Measurements from ENCODE around the gene SLC15A1.
A peak's percentile ranks its signal among the peaks of the same experiment; 100 is the strongest.

Gene SLC15A1

GRCh38 chr13:98752467-98753290, at the start of gene SLC15A1:
Gene SLC15A1 (minus strand): TSS chr13:98752672. CDS start chr13:98752598, 74 bp downstream.
- DNase-seq (ENCODE audit: low read depth): no peak
- TF ChIP-seq CTCF (IDR thresholded peaks at IDR 0.05; ENCODE audit: control insufficient read depth, insufficient read depth, low read depth, low read length, missing control alignments): no peak
- H3K4me3 ChIP-seq (ENCODE audit: control insufficient read depth, low read depth, low read length): peak within 1 kb of the TSS; percentile 14

GRCh38 chr13:98801626-98802418, 49.4 kb upstream of the SLC15A1 start:
- H3K4me3 ChIP-seq (ENCODE audit: control insufficient read depth, low read depth, low read length): no peak overlapping the region
- no peak for DNase-seq (ENCODE audit: low read depth)
- no peak for TF ChIP-seq CTCF (IDR thresholded peaks at IDR 0.05; ENCODE audit: control insufficient read depth, insufficient read depth, low read depth, low read length, missing control alignments)

DNA sequence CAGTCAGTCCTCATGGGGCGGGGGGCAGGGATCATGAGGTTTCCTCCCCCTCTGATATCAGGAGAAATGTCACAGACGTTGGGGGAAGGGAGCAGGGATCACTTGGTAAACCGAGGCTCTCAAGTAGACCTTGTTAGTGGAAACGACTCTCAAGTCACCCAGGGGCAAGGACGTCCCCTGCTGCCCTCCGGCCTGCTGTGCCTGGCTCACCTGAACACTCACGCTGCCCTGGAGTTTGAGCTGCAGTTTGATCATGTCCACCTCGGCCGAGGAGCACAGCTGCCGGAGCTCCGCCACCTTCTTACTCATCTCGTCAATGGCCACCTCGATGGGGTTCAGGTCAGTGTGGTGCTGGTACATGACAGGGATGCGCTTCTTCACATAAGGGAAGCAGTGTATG, 47.6 kb upstream of the SLC15A1 start:
- no peak overlapping the region for H3K4me3 ChIP-seq (ENCODE audit: control insufficient read depth, low read depth, low read length)
- no peak for TF ChIP-seq CTCF (IDR thresholded peaks at IDR 0.05; ENCODE audit: control insufficient read depth, insufficient read depth, low read depth, low read length, missing control alignments)
- DNase-seq (ENCODE audit: low read depth): no peak

DNA sequence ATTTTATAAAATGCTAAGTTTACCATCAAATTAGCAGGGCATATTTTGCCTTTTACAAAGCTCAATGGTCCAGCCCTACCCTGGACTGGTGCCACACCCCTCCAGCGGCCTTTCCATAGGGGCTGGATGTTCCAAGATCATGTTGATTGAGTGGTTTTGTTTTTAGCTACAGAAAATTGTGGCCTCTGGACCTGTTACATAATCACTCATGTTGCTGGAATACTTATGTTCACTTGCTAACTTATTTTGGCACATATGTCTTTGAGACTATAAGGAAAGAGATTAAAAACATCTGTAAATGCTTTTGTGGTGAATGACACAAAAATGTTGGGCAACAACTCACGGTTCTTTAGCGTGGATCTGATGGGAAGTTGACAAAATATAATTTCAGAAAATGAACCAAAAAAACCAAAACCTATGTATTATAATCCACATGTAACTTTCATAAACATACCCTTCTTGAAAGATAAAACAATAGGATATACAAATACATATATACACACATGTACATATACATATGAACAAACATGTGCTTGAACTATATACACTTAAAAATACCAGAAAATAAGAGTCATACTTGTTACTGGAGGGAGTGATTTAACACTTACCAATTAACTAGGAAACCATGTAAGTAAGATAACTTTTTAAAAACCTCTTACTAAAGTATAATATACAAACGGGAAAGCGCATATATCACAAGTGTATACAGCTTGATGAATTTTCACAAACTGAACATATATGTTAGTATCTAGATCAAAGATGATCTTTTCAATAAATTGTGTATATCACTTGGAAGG, 46.6 kb upstream of the SLC15A1 start:
- H3K4me3 ChIP-seq (ENCODE audit: control insufficient read depth, low read depth, low read length): no peak overlapping the region
- no peak for TF ChIP-seq CTCF (IDR thresholded peaks at IDR 0.05; ENCODE audit: control insufficient read depth, insufficient read depth, low read depth, low read length, missing control alignments)
- DNase-seq (ENCODE audit: low read depth): peak; percentile 84

DNA sequence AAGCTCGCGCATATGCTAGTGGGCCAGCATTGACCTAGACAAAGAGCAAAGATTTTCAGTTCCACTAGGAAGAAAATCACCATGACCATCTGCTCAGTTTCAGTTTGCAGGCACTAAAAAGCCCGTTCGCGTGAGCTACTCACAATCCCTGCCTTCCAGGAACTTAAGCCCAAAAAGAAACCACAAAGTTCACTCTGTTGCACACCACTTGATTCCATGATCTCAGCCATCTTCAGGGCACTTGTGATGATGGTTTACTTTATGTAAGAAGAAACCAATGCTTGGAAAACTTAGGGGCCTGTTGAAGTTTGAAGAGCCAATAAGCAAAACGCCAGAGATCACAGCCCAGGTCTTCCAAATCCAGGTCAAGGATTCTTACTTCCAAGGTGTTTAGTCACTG, 45.0 kb upstream of the SLC15A1 start:
- TF ChIP-seq CTCF (IDR thresholded peaks at IDR 0.05; ENCODE audit: control insufficient read depth, insufficient read depth, low read depth, low read length, missing control alignments): no peak
- no peak overlapping the region for H3K4me3 ChIP-seq (ENCODE audit: control insufficient read depth, low read depth, low read length)
- DNase-seq (ENCODE audit: low read depth): no peak

- no peak overlapping the region for H3K4me3 ChIP-seq (ENCODE audit: control insufficient read depth, low read depth, low read length)
- no peak for TF ChIP-seq CTCF (IDR thresholded peaks at IDR 0.05; ENCODE audit: control insufficient read depth, insufficient read depth, low read depth, low read length, missing control alignments)
- no peak for DNase-seq (ENCODE audit: low read depth)
Measured at GRCh38 chr13:98796798-98797197, 44.3 kb upstream of the SLC15A1 start.
